T-cell (primary cell): ENCODE data around the gene PLOD2. TPM values are rescaled to one million over a fixed set of nuclear protein-coding genes. Genes with fewer than 3 reads are reported as not detected.

ENCODE experiments used
- ATAC-seq, 4 experiments: fragments of 200-7000 bp in 3 of 4; fragments of 150-1000 bp in 1 of 4; cut with Tn5 transposase; replicated peaks in 1 of 4; 1 replicate in 3 of 4; 2 replicates in 1 of 4; pipeline ENCODE4 v1.10.0; 2021; ENCODE audit warnings: moderate library complexity in 3 of 4, mild to moderate bottlenecking in 2 of 4, moderate number of reproducible peaks in 1 of 4
- CTCF ChIA-PET, 2 donors: fragments of 300-600 bp; sonication (Branson Sonifier 250); formaldehyde crosslinking; loops; one replicate each; lab custom pipeline; 2022; ENCODE audit warnings: antibody characterized with exemption in 2 of 2; lab: Charles Lee
- POLR2A ChIA-PET, 2 donors: fragments of 300-600 bp; sonication (Branson Sonifier 250); formaldehyde crosslinking; loops; one replicate each; lab custom pipeline; 2022; ENCODE audit warnings: antibody characterized with exemption in 2 of 2; lab: Charles Lee
- DNase-seq, 35 experiments: peaks; one replicate each; pipeline versions ENCODE4 v3.0.0 to v3.0.0-alpha.2; 2013 to 2023
- H3K27ac ChIP-seq: one replicate; pipeline ENCODE4 v1.5.1; 2013; ENCODE audit warnings: low read length
- H3K27me3 ChIP-seq, 2 experiments: replicated peaks in 1 of 2; 1 replicate in 1 of 2; 2 replicates in 1 of 2; pipeline versions ENCODE4 v1.6.1 to v1.7.0; 2013; ENCODE audit warnings: low read length in 1 of 2, mixed read lengths in 1 of 2; ENCODE audit not compliant: control insufficient read depth in 2 of 2, insufficient read depth in 2 of 2; ENCODE audit errors: extremely low read depth in 1 of 2
- H3K36me3 ChIP-seq, 2 donors: 1 replicate in 1 of 2; 2 replicates in 1 of 2; pipeline versions ENCODE4 v1.6.1 to v1.7.0; 2013; ENCODE audit warnings: low read length in 1 of 2; ENCODE audit not compliant: control insufficient read depth in 2 of 2, insufficient read depth in 1 of 2; ENCODE audit errors: extremely low read depth in 1 of 2
- H3K4me1 ChIP-seq, 2 experiments: 1 replicate in 1 of 2; 2 replicates in 1 of 2; pipeline versions ENCODE4 v1.6.1 to v1.7.0; 2013; ENCODE audit warnings: low read length in 2 of 2, mixed read lengths in 1 of 2; ENCODE audit not compliant: insufficient read depth in 2 of 2, control insufficient read depth in 1 of 2; ENCODE audit errors: extremely low read depth in 1 of 2
- H3K4me3 ChIP-seq, 2 donors: 1 replicate in 1 of 2; 2 replicates in 1 of 2; pipeline versions ENCODE4 v1.5.1 to v1.7.0; 2013; ENCODE audit warnings: mild to moderate bottlenecking in 2 of 2, low read length in 1 of 2, moderate library complexity in 1 of 2; ENCODE audit not compliant: control insufficient read depth in 1 of 2; ENCODE audit errors: extremely low read depth in 1 of 2
- H3K9me3 ChIP-seq: 2 replicates; pipeline ENCODE4 v1.7.0; 2013
- H3K27ac Mint-ChIP-seq, 2 donors: one replicate each; pipeline ENCODE4 v1.8.0; 2020 to 2021; ENCODE audit warnings: mild to moderate bottlenecking in 2 of 2, mixed read lengths in 2 of 2
- H3K27me3 Mint-ChIP-seq, 2 donors: one replicate each; pipeline ENCODE4 v1.8.0; 2021 to 2022; ENCODE audit warnings: mixed read lengths in 2 of 2
- H3K36me3 Mint-ChIP-seq: one replicate; pipeline ENCODE4 v1.8.0; 2021; ENCODE audit warnings: mixed read lengths
- H3K4me1 Mint-ChIP-seq, 3 donors: one replicate each; pipeline ENCODE4 v1.8.0; 2020 to 2022; ENCODE audit warnings: mixed read lengths in 3 of 3, mild to moderate bottlenecking in 1 of 3
- H3K4me3 Mint-ChIP-seq, 3 donors: one replicate each; pipeline ENCODE4 v1.8.0; 2020 to 2022; ENCODE audit warnings: mild to moderate bottlenecking in 3 of 3, mixed read lengths in 3 of 3, moderate library complexity in 3 of 3
- H3K9me3 Mint-ChIP-seq, 3 donors: one replicate each; pipeline ENCODE4 v1.8.0; 2020 to 2022; ENCODE audit warnings: mixed read lengths in 3 of 3
- WGBS: methylation state at CpG from one replicate; pipeline ENCODE4 v1.1.5; 2013; ENCODE audit warnings: missing lambda C conversion rate; ENCODE audit not compliant: insufficient coverage; 5-methylcytosine and 5-hydroxymethylcytosine counted together
- total RNA-seq, 35 experiments: library from RNA in 6 of 35; stranded (reverse) in 6 of 35; fragments of 120-200 nt in 1 of 35; gene quantifications; one replicate each; pipeline versions ENCODE4 v1.2.1 to v1.2.4 and lab custom pipeline; 2013 to 2026

PLOD2 gene
- total RNA-seq, 5 donors from 2014 or later (not counting 1 experiment from before 2014, with no cell fraction given), result 0.28 to 0.63 (median 0.46) TPM; not detected in 1

GRCh38 chr3:146154316-146154715, 6.7 kb downstream of the PLOD2 start:
- no peak for ATAC-seq
- POLR2A ChIA-PET, result no interaction called here
- no peaks in the 10 kb centered on the region for H3K27me3 ChIP-seq
- H3K9me3 ChIP-seq, result no peaks in the 10 kb centered on the region
- H3K4me3 ChIP-seq, result no peak overlapping the region
- DNase-seq, result no peak
- H3K4me1 ChIP-seq, result no peaks in the 10 kb centered on the region
- Mint-ChIP-seq H3K4me3 (no peak overlapping the region), H3K36me3 (no peaks in the 10 kb centered on the region), H3K27ac (no peak overlapping the region), H3K4me1 (no peaks in the 10 kb centered on the region), H3K27me3 (peaks cover 7 to 14% of the 10 kb centered on the region in 2 donors), H3K9me3 (no peaks in the 10 kb centered on the region)
- H3K27ac ChIP-seq, result no peak overlapping the region
- CTCF ChIA-PET, result no interaction called here
- no CpG with 5 or more reads among the region's 1 CpG for WGBS
- no peaks in the 10 kb centered on the region for H3K36me3 ChIP-seq

- 100% methylated on average over 1 of the region's 4 CpGs for WGBS
- no peak overlapping the region for H3K27ac ChIP-seq
- Mint-ChIP-seq H3K27ac (no peak overlapping the region), H3K4me3 (no peak overlapping the region), H3K9me3 (no peaks in the 10 kb centered on the region), H3K27me3 (peaks cover 2 to 14% of the 10 kb centered on the region in 2 donors), H3K4me1 (no peaks in the 10 kb centered on the region), H3K36me3 (no peaks in the 10 kb centered on the region)
- ChIA-PET POLR2A (no interaction called here), CTCF (no interaction called here)
- no peak for ATAC-seq
- H3K4me1 ChIP-seq, result no peaks in the 10 kb centered on the region
- H3K27me3 ChIP-seq, result no peaks in the 10 kb centered on the region
- H3K4me3 ChIP-seq, result no peak overlapping the region
- no peaks in the 10 kb centered on the region for H3K9me3 ChIP-seq
- no peak for DNase-seq
- H3K36me3 ChIP-seq, result no peaks in the 10 kb centered on the region
These were observed 7.6 kb downstream of the PLOD2 start for GRCh38 chr3:146153429-146153828.

- no peaks in the 10 kb centered on the region for H3K4me1 ChIP-seq
- ChIA-PET POLR2A (no interaction called here), CTCF (no interaction called here)
- Mint-ChIP-seq H3K27ac (no peak overlapping the region), H3K27me3 (peaks cover 2 to 14% of the 10 kb centered on the region in 2 donors), H3K9me3 (no peaks in the 10 kb centered on the region), H3K4me1 (no peaks in the 10 kb centered on the region), H3K36me3 (no peaks in the 10 kb centered on the region), H3K4me3 (no peak overlapping the region)
- DNase-seq, result no peak
- 100% methylated on average over 1 of the region's 6 CpGs for WGBS
- H3K9me3 ChIP-seq, result no peaks in the 10 kb centered on the region
- no peak overlapping the region for H3K4me3 ChIP-seq
- no peaks in the 10 kb centered on the region for H3K27me3 ChIP-seq
- no peak for ATAC-seq
- H3K27ac ChIP-seq, result no peak overlapping the region
- H3K36me3 ChIP-seq, result no peaks in the 10 kb centered on the region
These were observed 8.2 kb downstream of the PLOD2 start for GRCh38 chr3:146152834-146153233.

GRCh38 chr3:146148468-146148931, 12.5 kb downstream of the PLOD2 start:
- DNase-seq (no peak), ATAC-seq (no peak)
- H3K27me3 ChIP-seq, result no peaks in the 10 kb centered on the region
- Mint-ChIP-seq H3K27me3 (peaks cover 2 to 4% of the 10 kb centered on the region in 2 donors), H3K4me1 (no peaks in the 10 kb centered on the region), H3K9me3 (no peaks in the 10 kb centered on the region), H3K36me3 (no peaks in the 10 kb centered on the region), H3K27ac (no peak overlapping the region), H3K4me3 (no peak overlapping the region)
- no CpG with 5 or more reads among the region's 1 CpG for WGBS
- ChIA-PET CTCF (no interaction called here), POLR2A (no interaction called here)
- H3K4me3 ChIP-seq, result no peak overlapping the region
- no peaks in the 10 kb centered on the region for H3K36me3 ChIP-seq
- H3K27ac ChIP-seq, result no peak overlapping the region
- no peaks in the 10 kb centered on the region for H3K4me1 ChIP-seq
- no peaks in the 10 kb centered on the region for H3K9me3 ChIP-seq

GRCh38 chr3:146145642-146146041, 15.3 kb downstream of the PLOD2 start:
- Mint-ChIP-seq H3K27ac (no peak overlapping the region), H3K27me3 (peaks cover 2 to 4% of the 10 kb centered on the region in 2 donors), H3K9me3 (no peaks in the 10 kb centered on the region), H3K4me3 (no peak overlapping the region), H3K36me3 (no peaks in the 10 kb centered on the region), H3K4me1 (no peaks in the 10 kb centered on the region)
- no CpG with 5 or more reads among the region's 1 CpG for WGBS
- Histone ChIP-seq H3K4me1 (no peaks in the 10 kb centered on the region), H3K4me3 (no peak overlapping the region), H3K27ac (no peak overlapping the region), H3K36me3 (no peaks in the 10 kb centered on the region), H3K9me3 (no peaks in the 10 kb centered on the region), H3K27me3 (no peaks in the 10 kb centered on the region)
- DNase-seq (no peak), ATAC-seq (no peak)
- ChIA-PET POLR2A (no interaction called here), CTCF (no interaction called here)

GRCh38 chr3:146142757-146143156, 18.2 kb downstream of the PLOD2 start:
- H3K27ac ChIP-seq, result no peak overlapping the region
- no peaks in the 10 kb centered on the region for H3K9me3 ChIP-seq
- H3K9me3 Mint-ChIP-seq, result peaks cover 0 to 1% (median 0%) of the 10 kb centered on the region in 3 donors
- no peak overlapping the region for H3K4me3 ChIP-seq
- no peaks in the 10 kb centered on the region for H3K36me3 ChIP-seq
- CTCF ChIA-PET, result no interaction called here
- 80% methylated on average over 1 of the region's 3 CpGs for WGBS
- H3K36me3 Mint-ChIP-seq, result no peaks in the 10 kb centered on the region
- H3K27ac Mint-ChIP-seq, result no peak overlapping the region
- POLR2A ChIA-PET, result interaction anchor here in 1 of 2 donors (0.6 kb wide), 1 partner anchor 9 kb away, joined by 3 read pairs; no protein-coding TSS in a partner anchor
- H3K27me3 ChIP-seq, result no peaks in the 10 kb centered on the region
- no peak for ATAC-seq
- H3K27me3 Mint-ChIP-seq, result peaks cover 0 to 2% of the 10 kb centered on the region in 2 donors
- H3K4me1 ChIP-seq, result no peaks in the 10 kb centered on the region
- no peaks in the 10 kb centered on the region for H3K4me1 Mint-ChIP-seq
- no peak for DNase-seq
- H3K4me3 Mint-ChIP-seq, result no peak overlapping the region
